B cell (primary cell): Measurements from ENCODE around the gene ERBB4. TPM values are rescaled to one million over a fixed set of nuclear protein-coding genes. Genes with fewer than 3 reads are reported as not detected.
"Not testable (repeated sequence)": the region's sequence is repeated elsewhere in the genome, so short reads cannot be mapped to it uniquely, and the experiment has no call there.

Experiments used
- ATAC-seq: fragments of 200-7000 bp; cut with Tn5 transposase; one replicate; pipeline ENCODE4 v1.10.0; 2021; ENCODE audit warnings: low read depth, mild to moderate bottlenecking, moderate number of reproducible peaks, moderate library complexity
- CTCF ChIA-PET: fragments of 350-600 bp; sonication (Branson Sonifier 250); formaldehyde crosslinking; loops from one replicate; lab custom pipeline; 2021; ENCODE audit warnings: antibody characterized with exemption, inconsistent platforms; lab: Charles Lee
- POLR2A ChIA-PET: fragments of 350-600 bp; sonication (Branson Sonifier 250); formaldehyde crosslinking; loops from one replicate; lab custom pipeline; 2021; ENCODE audit warnings: antibody characterized with exemption; lab: Charles Lee
- DNase-seq: peaks from one replicate; pipeline ENCODE4 v3.0.0; 2013
- H2AFZ ChIP-seq: 2 replicates; pipeline ENCODE4 v1.6.1; 2012; ENCODE audit warnings: mild to moderate bottlenecking, low read depth, low read length; ENCODE audit not compliant: insufficient read depth, poor library complexity, severe bottlenecking
- H3K27ac ChIP-seq, 2 donors: 1 replicate in 1 of 2; 2 replicates in 1 of 2; pipeline ENCODE4 v1.5.1; 2012 to 2013; ENCODE audit warnings: low read length in 2 of 2, mild to moderate bottlenecking in 2 of 2, moderate library complexity in 1 of 2
- H3K27me3 ChIP-seq, 4 experiments: fragments of 200-600 bp in 1 of 4; sonication (generic) in 1 of 4; replicated peaks in 1 of 4; 1 replicate in 2 of 4; 2 replicates in 2 of 4; pipeline versions ENCODE4 v1.6.1 to v1.7.0; 2013 to 2016; ENCODE audit warnings: low read length in 3 of 4, mild to moderate bottlenecking in 2 of 4, mixed read lengths in 1 of 4, moderate library complexity in 1 of 4; ENCODE audit not compliant: insufficient read depth in 4 of 4, control insufficient read depth in 3 of 4; ENCODE audit errors: control extremely low read depth in 1 of 4
- H3K36me3 ChIP-seq, 2 experiments: replicated peaks in 1 of 2; 1 replicate in 1 of 2; 2 replicates in 1 of 2; pipeline versions ENCODE4 v1.6.1 to v1.7.1; 2013; ENCODE audit warnings: low read length in 1 of 2; ENCODE audit not compliant: insufficient read depth in 2 of 2, control insufficient read depth in 1 of 2; ENCODE audit errors: control extremely low read depth in 1 of 2, extremely low read depth in 1 of 2
- H3K4me1 ChIP-seq, 2 donors: fragments of 200-600 bp in 1 of 2; sonication (generic) in 1 of 2; 1 replicate in 1 of 2; 2 replicates in 1 of 2; pipeline versions ENCODE4 v1.5.1 to v1.6.1; 2013 to 2017; ENCODE audit warnings: low read length in 2 of 2; ENCODE audit not compliant: control insufficient read depth in 2 of 2, insufficient read depth in 2 of 2
- H3K4me2 ChIP-seq: replicated peaks from 2 replicates; pipeline ENCODE3; 2012; ENCODE audit warnings: mild to moderate bottlenecking, low read depth, low read length; ENCODE audit not compliant: poor library complexity, severe bottlenecking
- H3K4me3 ChIP-seq, 5 experiments: fragments of 200-600 bp in 1 of 5; sonication (generic) in 1 of 5; 1 replicate in 3 of 5; 2 replicates in 2 of 5; pipeline versions ENCODE4 v1.5.1 to v1.7.0; 2011 to 2016; ENCODE audit warnings: low read length in 4 of 5, mild to moderate bottlenecking in 4 of 5, low read depth in 2 of 5, control low read depth in 1 of 5, moderate library complexity in 1 of 5; ENCODE audit not compliant: insufficient read depth in 1 of 5; ENCODE audit errors: control extremely low read depth in 1 of 5, extremely low read depth in 1 of 5
- H3K79me2 ChIP-seq: fragments of 200-600 bp; sonication (generic); one replicate; pipeline ENCODE4 v1.6.0; 2016; ENCODE audit warnings: low read length; ENCODE audit not compliant: control insufficient read depth, insufficient read depth
- H3K9ac ChIP-seq: fragments of 200-600 bp; sonication (generic); 2 replicates; pipeline ENCODE4 v1.6.1; 2017; ENCODE audit warnings: mild to moderate bottlenecking, low read length, moderate library complexity
- H3K9me3 ChIP-seq, 3 donors: one replicate each; pipeline versions ENCODE4 v1.6.1 to v1.7.1; 2013; ENCODE audit warnings: low read length in 2 of 3; ENCODE audit not compliant: control insufficient read depth in 2 of 3, insufficient read depth in 1 of 3; ENCODE audit errors: control extremely low read depth in 1 of 3
- H4K20me1 ChIP-seq: 2 replicates; pipeline ENCODE4 v1.6.0; 2012; ENCODE audit warnings: mild to moderate bottlenecking, low read length; ENCODE audit not compliant: insufficient read depth, control insufficient read depth, poor library complexity, severe bottlenecking
- H3K27ac Mint-ChIP-seq: one replicate; pipeline ENCODE4 v1.8.0; 2021; ENCODE audit warnings: mixed read lengths
- H3K27me3 Mint-ChIP-seq: one replicate; pipeline ENCODE4 v1.8.0; 2021; ENCODE audit warnings: mixed read lengths
- H3K4me1 Mint-ChIP-seq: one replicate; pipeline ENCODE4 v1.8.0; 2021; ENCODE audit warnings: mixed read lengths
- H3K4me3 Mint-ChIP-seq: one replicate; pipeline ENCODE4 v1.8.0; 2021; ENCODE audit warnings: mixed read lengths
- H3K9me3 Mint-ChIP-seq: one replicate; pipeline ENCODE4 v1.8.0; 2022; ENCODE audit warnings: mixed read lengths; ENCODE audit not compliant: insufficient read depth
- CTCF ChIP-seq: fragments of 200-600 bp; IDR thresholded peaks from one replicate; pipeline ENCODE4 v1.8.0; 2022; ENCODE audit warnings: antibody characterized with exemption, mild to moderate bottlenecking
- EZH2 ChIP-seq: IDR thresholded peaks from 2 replicates; pipeline ENCODE4 v1.6.1; 2012; ENCODE audit warnings: borderline replicate concordance, low read depth, mild to moderate bottlenecking, moderate library complexity, low read length; ENCODE audit not compliant: insufficient read depth, poor library complexity, severe bottlenecking
- WGBS: methylation state at CpG from one replicate; pipeline ENCODE4 v1.1.5; 2013; ENCODE audit warnings: missing lambda C conversion rate; ENCODE audit not compliant: insufficient coverage; 5-methylcytosine and 5-hydroxymethylcytosine counted together
- intact Hi-C: fragments of 100-400 bp; cut with micrococcal nuclease; formaldehyde crosslinking; loops from one replicate; pipeline ENCODE4 v1.10.0; 2022
- polyA plus RNA-seq: library from polyadenylated mRNA; depleted of rRNA; stranded (reverse); fragments of >200 nt; gene quantifications from 2 replicates; pipeline ENCODE4 v1.2.3, GENCODE V29; 2012
- total RNA-seq, 2 donors: library from RNA; stranded (reverse); fragments of 120-200 nt in 1 of 2; gene quantifications; 1 replicate in 1 of 2; 2 replicates in 1 of 2; pipeline versions ENCODE4 v1.2.3 to v1.2.4, GENCODE V29; 2013 to 2022

The ERBB4 gene
- total and polyA plus RNA-seq, 2 donors (not counting 1 experiment from before 2014, with no cell fraction given): not detected

- Histone ChIP-seq H3K4me2 (no peak overlapping the region), H3K36me3 (no peaks in the 10 kb centered on the region), H3K27ac (no peak overlapping the region), H3K27me3 (no peaks in the 10 kb centered on the region), H2AFZ (no peak overlapping the region), H3K4me3 (no peak overlapping the region), H3K9me3 (no peaks in the 10 kb centered on the region), H3K9ac (no peak overlapping the region), H4K20me1 (no peaks in the 10 kb centered on the region), H3K79me2 (no peaks in the 10 kb centered on the region), H3K4me1 (no peaks in the 10 kb centered on the region)
- no peak overlapping the region for H3K27ac Mint-ChIP-seq
- WGBS: 44% methylated on average over 1 of the region's 2 CpGs
- DNase-seq (no peak), ATAC-seq (no peak)
- CTCF ChIA-PET: no interaction called here
- POLR2A ChIA-PET: no interaction called here
- intact Hi-C loops: no loop called here
- H3K4me3 Mint-ChIP-seq: no peak overlapping the region
- TF ChIP-seq EZH2: no peak
- no peak for TF ChIP-seq CTCF
- no peaks in the 10 kb centered on the region for H3K4me1 Mint-ChIP-seq
- H3K27me3 Mint-ChIP-seq: no peaks in the 10 kb centered on the region
- no peaks in the 10 kb centered on the region for H3K9me3 Mint-ChIP-seq
These were observed 61.0 kb downstream of the ERBB4 start for GRCh38 chr2:212477571-212477970.

- CTCF ChIA-PET: no interaction called here
- Histone ChIP-seq H3K9ac (no peak overlapping the region), H3K4me2 (no peak overlapping the region), H3K4me3 (no peak overlapping the region), H4K20me1 (no peaks in the 10 kb centered on the region), H3K36me3 (no peaks in the 10 kb centered on the region), H3K79me2 (no peaks in the 10 kb centered on the region), H2AFZ (no peak overlapping the region), H3K9me3 (no peaks in the 10 kb centered on the region), H3K4me1 (no peaks in the 10 kb centered on the region), H3K27ac (no peak overlapping the region), H3K27me3 (no peaks in the 10 kb centered on the region)
- Mint-ChIP-seq H3K27ac (no peak overlapping the region), H3K4me3 (no peak overlapping the region), H3K27me3 (no peaks in the 10 kb centered on the region), H3K9me3 (no peaks in the 10 kb centered on the region), H3K4me1 (no peaks in the 10 kb centered on the region)
- intact Hi-C loops: no loop called here
- POLR2A ChIA-PET: no interaction called here
- TF ChIP-seq CTCF: no peak
- no peak for TF ChIP-seq EZH2
- ATAC-seq (no peak), DNase-seq (no peak)
- WGBS: no CpG with 5 or more reads among the region's 1 CpG
These were observed 65.4 kb downstream of the ERBB4 start for GRCh38 chr2:212473211-212473610.

GRCh38 chr2:212467551-212467950 is 71.1 kb downstream of the ERBB4 start:
- DNase-seq, H3K4me1 Mint-ChIP-seq, CTCF ChIA-PET: not testable (repeated sequence)

More at GRCh38 chr2:212467551-212467950, 71.1 kb downstream of the ERBB4 start:
- H3K27ac ChIP-seq, H3K27me3 ChIP-seq, H3K9ac ChIP-seq, ATAC-seq, H3K4me1 ChIP-seq, H2AFZ ChIP-seq, H3K27me3 Mint-ChIP-seq, H3K9me3 Mint-ChIP-seq, H4K20me1 ChIP-seq, H3K4me3 ChIP-seq, H3K27ac Mint-ChIP-seq, H3K4me2 ChIP-seq, H3K79me2 ChIP-seq, intact Hi-C loops, H3K4me3 Mint-ChIP-seq, H3K36me3 ChIP-seq, H3K9me3 ChIP-seq, POLR2A ChIA-PET: not testable (repeated sequence)
- WGBS: 39% methylated on average over 2 of the region's 2 CpGs
